Mesangial cell (primary cell): ENCODE results near the gene IL17RA. TPM values are rescaled to one million over a fixed set of nuclear protein-coding genes. Genes with fewer than 3 reads are reported as not detected.

Experiments used
- total RNA-seq: library from RNA; depleted of rRNA; stranded (reverse); fragments of >200 nt; gene quantifications from 2 replicates; pipeline ENCODE4 v1.2.3, GENCODE V29; 2015

The IL17RA gene, protein sequence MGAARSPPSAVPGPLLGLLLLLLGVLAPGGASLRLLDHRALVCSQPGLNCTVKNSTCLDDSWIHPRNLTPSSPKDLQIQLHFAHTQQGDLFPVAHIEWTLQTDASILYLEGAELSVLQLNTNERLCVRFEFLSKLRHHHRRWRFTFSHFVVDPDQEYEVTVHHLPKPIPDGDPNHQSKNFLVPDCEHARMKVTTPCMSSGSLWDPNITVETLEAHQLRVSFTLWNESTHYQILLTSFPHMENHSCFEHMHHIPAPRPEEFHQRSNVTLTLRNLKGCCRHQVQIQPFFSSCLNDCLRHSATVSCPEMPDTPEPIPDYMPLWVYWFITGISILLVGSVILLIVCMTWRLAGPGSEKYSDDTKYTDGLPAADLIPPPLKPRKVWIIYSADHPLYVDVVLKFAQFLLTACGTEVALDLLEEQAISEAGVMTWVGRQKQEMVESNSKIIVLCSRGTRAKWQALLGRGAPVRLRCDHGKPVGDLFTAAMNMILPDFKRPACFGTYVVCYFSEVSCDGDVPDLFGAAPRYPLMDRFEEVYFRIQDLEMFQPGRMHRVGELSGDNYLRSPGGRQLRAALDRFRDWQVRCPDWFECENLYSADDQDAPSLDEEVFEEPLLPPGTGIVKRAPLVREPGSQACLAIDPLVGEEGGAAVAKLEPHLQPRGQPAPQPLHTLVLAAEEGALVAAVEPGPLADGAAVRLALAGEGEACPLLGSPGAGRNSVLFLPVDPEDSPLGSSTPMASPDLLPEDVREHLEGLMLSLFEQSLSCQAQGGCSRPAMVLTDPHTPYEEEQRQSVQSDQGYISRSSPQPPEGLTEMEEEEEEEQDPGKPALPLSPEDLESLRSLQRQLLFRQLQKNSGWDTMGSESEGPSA
- total RNA-seq = 8.8 and 9.1 TPM in 2 replicates

DNA sequence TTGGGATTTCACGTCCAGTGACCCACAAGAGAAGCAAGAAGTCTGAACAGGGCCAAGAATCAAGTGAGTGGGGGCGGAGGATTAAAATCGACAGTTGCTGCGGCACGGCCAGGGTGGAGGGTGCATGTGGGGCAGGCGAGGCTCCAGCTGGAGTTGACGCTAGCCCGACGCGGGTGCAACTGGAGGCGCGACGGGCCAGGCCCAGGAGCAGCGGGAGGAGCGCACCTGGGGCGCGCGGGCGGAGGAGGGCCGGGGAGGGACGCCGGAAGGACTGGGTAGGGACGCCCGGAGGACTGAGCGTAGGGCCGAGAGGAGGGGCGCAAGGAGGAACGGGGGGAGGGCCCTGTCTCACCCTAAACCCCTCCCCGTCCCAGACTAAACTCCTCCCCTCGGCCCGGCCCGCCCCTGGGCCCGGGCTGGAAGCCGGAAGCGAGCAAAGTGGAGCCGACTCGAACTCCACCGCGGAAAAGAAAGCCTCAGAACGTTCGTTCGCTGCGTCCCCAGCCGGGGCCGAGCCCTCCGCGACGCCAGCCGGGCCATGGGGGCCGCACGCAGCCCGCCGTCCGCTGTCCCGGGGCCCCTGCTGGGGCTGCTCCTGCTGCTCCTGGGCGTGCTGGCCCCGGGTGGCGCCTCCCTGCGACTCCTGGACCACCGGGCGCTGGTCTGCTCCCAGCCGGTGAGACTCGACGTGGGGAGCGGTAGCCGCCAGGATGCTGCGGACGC is at the start of gene IL17RA:
TSS of gene IL17RA (plus strand) at position 447 of the 723 bp plus-strand sequence. CDS start at position 539, 92 bp downstream.

DNA sequence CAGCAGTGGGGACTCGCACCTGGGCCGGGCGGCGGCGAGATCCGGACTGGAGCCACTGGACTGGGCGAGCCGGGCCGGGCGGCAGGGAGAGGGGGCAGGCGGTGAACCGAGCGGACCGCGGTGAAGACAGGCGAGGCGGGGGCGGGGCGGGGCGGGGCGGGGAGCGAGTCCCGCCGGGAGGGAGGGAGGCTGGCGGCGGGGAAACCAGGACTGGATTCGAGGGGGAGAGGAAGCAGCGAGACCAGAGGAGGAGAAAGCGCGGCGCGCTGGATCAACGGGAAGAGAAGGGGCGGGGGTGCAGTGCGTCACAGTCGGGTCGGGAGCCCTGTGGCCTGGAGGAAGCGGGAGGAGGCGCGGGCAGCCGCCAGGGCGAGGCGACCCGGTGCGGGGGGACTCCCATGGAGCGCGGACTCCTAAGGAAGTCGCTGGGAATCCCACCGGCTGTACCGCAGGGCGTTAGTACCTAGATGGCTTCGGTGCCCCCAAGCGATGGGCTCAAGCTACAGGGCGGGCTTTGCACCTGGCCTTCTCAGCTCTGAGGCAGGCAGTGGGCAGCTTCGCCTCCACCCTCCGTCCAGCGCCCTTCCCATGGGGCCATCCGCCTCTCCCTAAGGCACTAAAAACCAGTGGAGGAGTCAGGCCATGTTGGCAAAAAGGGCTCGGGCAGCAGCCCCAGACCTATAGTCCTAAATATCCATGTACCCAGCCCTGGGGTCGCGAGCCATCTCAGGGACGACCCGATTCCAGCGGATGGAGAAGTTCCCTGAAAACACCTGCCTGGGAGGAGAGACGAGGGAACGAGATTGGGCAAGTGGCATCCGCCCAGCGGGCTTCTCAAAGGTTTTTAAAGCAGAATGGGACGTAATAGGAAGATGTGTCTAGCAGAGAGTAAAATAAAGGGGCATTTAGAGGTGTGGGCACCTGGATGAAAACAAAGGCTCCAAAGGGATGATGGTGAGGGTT is 36.7 kb downstream of the IL17RA start, which contains the start of gene TMEM121B:
TSS of gene TMEM121B (minus strand) at position 128 of the 963 bp plus-strand sequence. CDS start 233 bp downstream, outside the sequence.

DNA sequence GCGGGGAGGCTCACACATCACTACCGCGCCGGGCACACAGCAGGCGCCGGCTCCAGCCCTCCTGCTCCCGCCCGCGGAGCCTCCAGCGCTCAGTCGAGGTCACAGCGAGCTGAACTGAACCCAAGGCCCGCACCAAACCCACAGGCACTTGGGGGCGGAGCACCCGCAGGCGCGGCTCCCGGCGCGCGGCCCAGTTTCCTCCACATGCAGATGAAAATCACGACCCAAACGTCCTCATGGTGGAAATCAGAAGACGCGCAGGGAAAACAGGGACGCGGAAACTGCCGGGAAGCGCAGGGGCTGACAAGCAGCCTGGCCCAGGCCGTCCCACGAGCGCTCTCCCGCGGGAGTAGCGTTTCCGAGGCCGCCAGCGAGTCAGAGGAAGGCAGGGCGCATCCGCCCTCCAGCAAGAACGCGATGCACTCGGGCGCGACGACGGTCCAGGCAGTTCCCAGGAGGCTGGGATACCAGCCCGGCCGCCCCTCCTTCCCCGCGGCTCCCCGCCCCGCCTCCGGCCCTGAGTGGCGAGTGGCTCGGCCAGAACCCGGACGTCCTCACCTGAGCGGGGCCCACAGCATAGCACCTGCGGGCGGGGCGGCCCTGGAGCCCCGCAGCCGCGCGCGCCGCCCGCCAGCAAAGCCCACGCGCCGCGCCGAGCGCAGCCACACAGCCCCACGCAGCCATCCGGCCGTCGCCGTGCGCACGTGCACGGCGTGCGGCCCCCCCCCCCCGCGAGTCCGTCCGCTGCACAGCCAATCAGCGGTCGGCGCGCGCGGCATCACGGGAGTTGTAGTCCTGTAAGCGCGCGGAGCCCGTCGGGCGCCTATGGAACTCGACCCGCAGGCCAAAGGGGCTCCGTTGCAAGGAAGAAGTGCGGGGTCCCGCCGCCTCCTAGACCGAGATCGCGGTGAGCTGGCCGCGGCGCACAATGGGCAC is 74.0 kb downstream of the IL17RA start, which contains the start of gene HDHD5:
TSS of gene HDHD5 (minus strand) at position 710 of the 936 bp plus-strand sequence. CDS start at position 684, 26 bp downstream.

Other genes with a start within 250 kb of the IL17RA start
- not detected in 2 replicates for gene GAB4, start 76.8 kb upstream of the IL17RA start, total RNA-seq
- 0.33 and 0.51 TPM in 2 replicates for gene TMEM121B, start 36.4 kb downstream of the IL17RA start, total RNA-seq
- 40.8 and 45.6 TPM in 2 replicates for gene HDHD5, start 74.3 kb downstream of the IL17RA start, total RNA-seq
- gene ADA2, start 134.4 kb downstream of the IL17RA start, total RNA-seq = 9.5 and 21.4 TPM in 2 replicates